ENCODE measurements around the gene SAPCD1.

Gene SAPCD1

GRCh38 chr6:31775184-31775583 is 12.7 kb downstream of the SAPCD1 start:
- Histone ChIP-seq H3K27me3 (ENCODE audit: insufficient read depth, low read depth, severe bottlenecking) (no peaks in the 10 kb centered on the region), H3K36me3 (peaks cover 28% of the 10 kb centered on the region), H3K27ac (peak overlapping the region; percentile 66), H3K9me3 (ENCODE audit: severe bottlenecking) (no peaks in the 10 kb centered on the region), H3K4me3 (ENCODE audit: low read depth, low read length) (no peak overlapping the region)
- peak; percentile 84 for DNase-seq
- peak; percentile 41; the same call in 1 of the 2 replicates for TF ChIP-seq CTCF (IDR thresholded peaks at IDR 0.05; ENCODE audit: low read depth, low read length)

GRCh38 chr6:31775633-31776484 is 13.4 kb downstream of the SAPCD1 start:
- Histone ChIP-seq H3K27me3 (ENCODE audit: insufficient read depth, low read depth, severe bottlenecking) (no peaks in the 10 kb centered on the region), H3K9me3 (ENCODE audit: severe bottlenecking) (no peaks in the 10 kb centered on the region), H3K27ac (peak overlapping the region; percentile 66), H3K4me3 (ENCODE audit: low read depth, low read length) (no peak overlapping the region), H3K36me3 (peaks cover 35% of the 10 kb centered on the region)
- no peak for DNase-seq
- no peak for TF ChIP-seq CTCF (IDR thresholded peaks at IDR 0.05; ENCODE audit: low read depth, low read length)

GRCh38 chr6:31776485-31776988 is 14.1 kb downstream of the SAPCD1 start:
- no peak for DNase-seq
- Histone ChIP-seq H3K36me3 (peaks cover 42% of the 10 kb centered on the region), H3K4me3 (ENCODE audit: low read depth, low read length) (no peak overlapping the region), H3K9me3 (ENCODE audit: severe bottlenecking) (no peaks in the 10 kb centered on the region), H3K27me3 (ENCODE audit: insufficient read depth, low read depth, severe bottlenecking) (no peaks in the 10 kb centered on the region), H3K27ac (peak overlapping the region; percentile 9; the same call in 1 of the 2 replicates)
- TF ChIP-seq CTCF (IDR thresholded peaks at IDR 0.05; ENCODE audit: low read depth, low read length), result no peak

GRCh38 chr6:31776989-31777666 is 14.7 kb downstream of the SAPCD1 start, which contains the start of gene VWA7:
Gene VWA7, minus strand, starts transcription at chr6:31777328. Its CDS starts 549 bp downstream, at chr6:31776779.
- Histone ChIP-seq H3K27ac (peak within 1 kb of the TSS; percentile 9), H3K9me3 (ENCODE audit: severe bottlenecking) (no peaks in the 10 kb centered on the region), H3K36me3 (peaks cover 48% of the 10 kb centered on the region), H3K27me3 (ENCODE audit: insufficient read depth, low read depth, severe bottlenecking) (no peaks in the 10 kb centered on the region), H3K4me3 (ENCODE audit: low read depth, low read length) (no peak within 1 kb of the TSS)
- DNase-seq, result peak; percentile 80
- TF ChIP-seq CTCF (IDR thresholded peaks at IDR 0.05; ENCODE audit: low read depth, low read length), result no peak

- H3K4me3 ChIP-seq (ENCODE audit: low read depth, low read length), result no peak overlapping the region
- no peaks in the 10 kb centered on the region for H3K9me3 ChIP-seq (ENCODE audit: severe bottlenecking)
- peaks cover 53% of the 10 kb centered on the region for H3K36me3 ChIP-seq
- no peak for TF ChIP-seq CTCF (IDR thresholded peaks at IDR 0.05; ENCODE audit: low read depth, low read length)
- no peaks in the 10 kb centered on the region for H3K27me3 ChIP-seq (ENCODE audit: insufficient read depth, low read depth, severe bottlenecking)
- H3K27ac ChIP-seq, result no peak overlapping the region; the same call in 1 of the 2 replicates
- DNase-seq, result no peak
Measured at GRCh38 chr6:31777667-31778050, 15.2 kb downstream of the SAPCD1 start.

Data from WERI-Rb-1 (cell line).